Right lobe of liver (tissue), 6 donors: ENCODE measurements around the gene NAA20. TPM values are rescaled to one million over a fixed set of nuclear protein-coding genes. Genes with fewer than 3 reads are reported as not detected.

Experiments used
- ATAC-seq, 4 donors: fragments of 200-7000 bp; cut with Tn5 transposase; one replicate each; pipeline ENCODE4 v1.9.1; 2020; ENCODE audit warnings: mild to moderate bottlenecking in 4 of 4, moderate library complexity in 4 of 4
- DNase-seq, 3 donors: peaks; one replicate each; pipeline ENCODE4 v3.0.0-alpha.2; 2020
- H3K27ac ChIP-seq, 3 donors: fragments of 200-600 bp; one replicate each; pipeline ENCODE4 v1.8.0; 2022
- H3K27me3 ChIP-seq, 2 donors: fragments of 200-600 bp; one replicate each; pipeline ENCODE4 v1.8.0; 2022
- H3K36me3 ChIP-seq, 4 donors: fragments of 200-600 bp; sonication (generic) in 1 of 4; one replicate each; pipeline versions ENCODE4 v1.5.1 to v1.8.0; 2017 to 2022; ENCODE audit warnings: control low read depth in 1 of 4
- H3K4me1 ChIP-seq, 4 donors: fragments of 200-600 bp; sonication (generic) in 1 of 4; one replicate each; pipeline versions ENCODE4 v1.5.1 to v1.8.0; 2017 to 2022; ENCODE audit warnings: control low read depth in 1 of 4
- H3K4me3 ChIP-seq, 3 donors: fragments of 200-600 bp; one replicate each; pipeline ENCODE4 v1.8.0; 2022
- H3K9me3 ChIP-seq, 4 donors: fragments of 200-600 bp; sonication (generic) in 1 of 4; one replicate each; pipeline versions ENCODE4 v1.5.1 to v1.8.0; 2017 to 2022; ENCODE audit warnings: control low read depth in 1 of 4
- POLR2A ChIP-seq: fragments of 450-650 bp; IDR thresholded peaks from one replicate; pipeline ENCODE4 v1.6.1; 2017; ENCODE audit warnings: antibody characterized with exemption, mild to moderate bottlenecking
- WGBS: methylation state at CpG from one replicate; pipeline ENCODE4 v1.1.6; 2018; ENCODE audit warnings: low coverage, low lambda C conversion rate; ENCODE audit not compliant: insufficient coverage; ENCODE audit errors: missing lambda C conversion rate; 5-methylcytosine and 5-hydroxymethylcytosine counted together
- intact Hi-C, 2 donors: fragments of 100-400 bp; cut with DNase I; formaldehyde crosslinking; loops; one replicate each; pipeline versions ENCODE4 v1.11.2 to v1.14.1; 2022
- total RNA-seq, 6 experiments: library from RNA; depleted of rRNA in 2 of 6; stranded (reverse); fragments of >200 nt in 2 of 6; fragmentation: NEBNext Ultra II Directional in 3 of 6; extraction: Animal tissue kit (Norgen Biotek cat#: 25700) in 3 of 6; gene quantifications; one replicate each; pipeline versions ENCODE4 v1.1.0 to v1.2.4, GENCODE V29; 2016 to 2023
- TF ChIP-seq, protein P1 (sequence below), 4 donors: fragments of 200-600 bp in 3 of 4; fragments of 450-650 bp in 1 of 4; IDR thresholded peaks; one replicate each; pipeline versions ENCODE4 v1.5.1 to v1.8.0; 2016 to 2022; ENCODE audit warnings: antibody characterized with exemption in 4 of 4, mild to moderate bottlenecking in 2 of 4
- donor health status: DM: no; HTN: yes; CAD: no.
- donor health status: DM: no; HTN: no; CAD: no.
- donor health status: DM: no; HTN: no; CAD: no.
- donor health status: DM: no; HTN: yes; CAD: no.
- donor health status: DM: no; HTN: yes; CAD: no.

NAA20 gene
- total RNA-seq, 6 experiments from 2014 or later = 34.0 to 48.0 (median 41.7) TPM

GRCh38 chr20:20076297-20077065 is 59.3 kb downstream of the NAA20 start:
- no peak for ATAC-seq
- TF ChIP-seq, protein P1, sequence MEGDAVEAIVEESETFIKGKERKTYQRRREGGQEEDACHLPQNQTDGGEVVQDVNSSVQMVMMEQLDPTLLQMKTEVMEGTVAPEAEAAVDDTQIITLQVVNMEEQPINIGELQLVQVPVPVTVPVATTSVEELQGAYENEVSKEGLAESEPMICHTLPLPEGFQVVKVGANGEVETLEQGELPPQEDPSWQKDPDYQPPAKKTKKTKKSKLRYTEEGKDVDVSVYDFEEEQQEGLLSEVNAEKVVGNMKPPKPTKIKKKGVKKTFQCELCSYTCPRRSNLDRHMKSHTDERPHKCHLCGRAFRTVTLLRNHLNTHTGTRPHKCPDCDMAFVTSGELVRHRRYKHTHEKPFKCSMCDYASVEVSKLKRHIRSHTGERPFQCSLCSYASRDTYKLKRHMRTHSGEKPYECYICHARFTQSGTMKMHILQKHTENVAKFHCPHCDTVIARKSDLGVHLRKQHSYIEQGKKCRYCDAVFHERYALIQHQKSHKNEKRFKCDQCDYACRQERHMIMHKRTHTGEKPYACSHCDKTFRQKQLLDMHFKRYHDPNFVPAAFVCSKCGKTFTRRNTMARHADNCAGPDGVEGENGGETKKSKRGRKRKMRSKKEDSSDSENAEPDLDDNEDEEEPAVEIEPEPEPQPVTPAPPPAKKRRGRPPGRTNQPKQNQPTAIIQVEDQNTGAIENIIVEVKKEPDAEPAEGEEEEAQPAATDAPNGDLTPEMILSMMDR (IDR thresholded peaks at IDR 0.05) = no peak
- TF ChIP-seq POLR2A = no peak
- intact Hi-C loops = no loop called here

DNA sequence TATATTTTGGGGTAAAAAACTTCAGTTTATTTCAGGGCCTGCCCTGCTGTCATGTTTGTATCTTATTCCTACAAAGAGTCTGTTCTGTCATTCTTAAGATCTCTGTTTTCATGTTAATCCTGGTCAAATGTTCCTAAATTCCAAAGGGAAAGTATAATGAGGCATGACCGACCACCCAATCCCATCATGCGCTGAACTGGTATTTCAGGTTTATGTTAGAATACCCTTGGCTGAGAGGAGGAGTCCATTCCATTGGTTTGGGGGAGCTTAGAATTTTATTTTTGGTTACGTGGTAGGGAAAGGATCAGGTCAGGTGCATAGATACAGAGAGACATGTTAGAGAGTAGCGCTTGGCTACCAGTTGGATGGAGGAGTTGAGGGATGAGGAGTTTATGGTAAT is 60.9 kb downstream of the NAA20 start:
- no peaks in the 10 kb centered on the region for H3K4me1 ChIP-seq
- TF ChIP-seq, protein P1 (IDR thresholded peaks at IDR 0.05) = no peak
- no peak for TF ChIP-seq POLR2A
- intact Hi-C loops = no loop called here
- DNase-seq = no peak
- no peak overlapping the region for H3K4me3 ChIP-seq
- WGBS = 91% methylated on average over 4 of the region's 4 CpGs
- no peaks in the 10 kb centered on the region for H3K27me3 ChIP-seq
- no peaks in the 10 kb centered on the region for H3K9me3 ChIP-seq
- ATAC-seq = no peak
- H3K27ac ChIP-seq = no peak overlapping the region
- no peaks in the 10 kb centered on the region for H3K36me3 ChIP-seq

More at GRCh38 chr20:20076297-20077065, 59.3 kb downstream of the NAA20 start:
- Histone ChIP-seq H3K9me3 (no peaks in the 10 kb centered on the region), H3K27ac (no peak overlapping the region), H3K4me3 (no peak overlapping the region), H3K4me1 (no peaks in the 10 kb centered on the region), H3K36me3 (no peaks in the 10 kb centered on the region), H3K27me3 (no peaks in the 10 kb centered on the region)
- 50% methylated on average over 6 of the region's 9 CpGs for WGBS
- no peak for DNase-seq

DNA sequence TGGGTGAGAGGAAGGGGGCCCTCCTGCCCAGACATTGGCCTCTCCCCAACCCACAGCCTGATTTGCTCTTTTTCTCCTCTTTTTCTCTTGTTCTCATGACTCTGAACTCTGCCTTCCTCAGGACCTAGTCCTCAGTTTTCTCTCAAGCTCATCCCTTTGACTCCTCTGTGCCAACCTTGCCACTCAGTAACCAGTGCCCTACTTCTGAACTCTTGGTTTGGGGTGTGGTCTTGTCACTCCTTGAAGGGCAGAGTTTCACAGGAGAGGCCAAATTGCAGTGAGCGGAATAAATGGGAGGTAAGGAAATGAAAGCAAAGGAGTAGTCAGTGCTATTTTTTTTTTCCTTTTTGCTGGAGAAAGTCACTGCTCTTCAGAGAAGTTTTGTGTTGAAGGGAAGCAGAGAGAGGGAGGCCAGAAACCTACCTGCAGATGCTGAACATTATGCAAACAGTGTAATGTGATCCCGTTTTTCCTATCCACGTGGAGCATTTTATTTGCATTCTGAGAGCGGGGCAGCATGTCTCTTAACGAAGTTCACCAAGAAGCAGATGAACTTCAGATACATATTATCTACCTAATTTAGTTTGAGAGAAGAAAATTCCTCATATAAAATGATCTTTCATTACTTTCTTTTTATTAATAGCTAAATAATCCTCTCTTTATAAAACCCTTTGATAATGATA is 62.1 kb downstream of the NAA20 start:
- ATAC-seq (no peak), DNase-seq (no peak)
- H3K4me3 ChIP-seq = no peak overlapping the region
- no peaks in the 10 kb centered on the region for H3K9me3 ChIP-seq
- H3K27me3 ChIP-seq = no peaks in the 10 kb centered on the region
- TF ChIP-seq, protein P1 (IDR thresholded peaks at IDR 0.05) = no peak
- TF ChIP-seq POLR2A = no peak
- WGBS = 42% methylated on average over 5 of the region's 5 CpGs
- no peaks in the 10 kb centered on the region for H3K4me1 ChIP-seq
- intact Hi-C loops = no loop called here
- H3K36me3 ChIP-seq = no peaks in the 10 kb centered on the region
- no peak overlapping the region for H3K27ac ChIP-seq

Other genes starting within 250 kb of the NAA20 start
- 10 to 100 TPM in 1 of 6 experiments, 1 to 10 TPM in 5; 5.5 to 13.2 (median 7.2) TPM for gene CRNKL1, start 35.1 kb downstream of the NAA20 start, total RNA-seq
- gene CFAP61, start 35.2 kb downstream of the NAA20 start, total RNA-seq = not detected